Measurements from ENCODE around the gene KCNQ2.

Gene KCNQ2

DNA sequence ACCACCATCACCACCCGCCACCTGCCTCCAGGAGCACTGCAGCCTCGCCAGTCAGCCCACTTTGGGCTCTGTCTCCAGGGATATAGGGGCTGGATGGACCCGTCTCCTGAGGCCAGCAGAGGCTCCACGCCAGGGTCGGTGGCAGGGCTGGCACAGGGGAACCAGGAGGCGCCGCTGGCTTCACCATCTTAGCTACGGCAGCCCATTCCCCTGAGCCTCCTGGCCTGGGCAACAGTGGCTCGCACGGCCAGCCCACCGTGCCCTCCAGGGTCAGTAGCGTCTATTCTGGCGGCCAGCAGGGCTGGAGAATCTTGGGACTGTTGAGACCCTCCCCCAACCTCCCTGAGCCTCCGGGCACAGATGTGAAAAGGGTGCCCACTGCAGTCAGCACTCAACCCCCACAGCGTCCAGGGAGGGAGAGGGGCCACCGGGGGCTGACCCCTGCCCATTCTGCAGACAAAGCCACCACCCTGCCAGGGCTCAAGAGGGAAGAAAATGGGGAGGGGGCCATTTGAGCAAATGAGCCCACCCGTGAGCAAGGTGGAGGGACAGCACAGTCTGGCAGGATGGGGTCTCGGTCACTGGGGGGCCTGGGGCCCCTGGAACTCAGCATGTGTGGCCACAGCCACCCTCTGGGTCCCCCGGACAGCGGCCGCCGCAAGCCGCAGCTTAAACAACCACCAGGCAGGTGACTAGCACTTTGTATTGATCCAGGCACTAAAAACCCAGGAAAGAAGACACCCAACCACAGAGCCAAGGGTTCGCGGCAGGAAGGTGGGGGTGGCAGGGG lies 28.7 kb downstream of the KCNQ2 start:
- in situ Hi-C loops (cut with MboI; ENCODE audit: low pct_unique_long_range_greater_than_20kb, low sequenced_read_pairs): no loop called here
- no peak for DNase-seq

DNA sequence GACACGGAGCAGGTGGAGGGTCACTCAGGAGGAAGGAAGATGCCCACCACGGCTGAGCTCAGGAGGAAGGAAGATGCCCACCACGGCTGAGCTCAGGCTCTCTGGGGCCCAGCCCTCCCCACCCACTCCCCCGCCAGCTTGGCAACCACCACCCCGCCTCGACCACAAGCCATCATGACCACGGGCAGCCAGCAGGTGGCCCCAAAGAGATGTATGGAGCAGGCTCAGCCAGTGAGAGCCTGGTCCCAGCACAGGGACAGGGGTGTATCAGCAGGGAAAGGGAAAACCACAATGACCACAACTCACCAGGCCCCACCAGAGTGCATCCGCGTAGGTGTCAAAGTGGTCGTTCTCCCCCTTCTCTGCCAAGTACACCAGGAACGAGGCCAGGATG lies 30.4 kb downstream of the KCNQ2 start:
- in situ Hi-C loops (cut with MboI; ENCODE audit: low pct_unique_long_range_greater_than_20kb, low sequenced_read_pairs): no loop called here
- DNase-seq: peak; percentile 80

DNA sequence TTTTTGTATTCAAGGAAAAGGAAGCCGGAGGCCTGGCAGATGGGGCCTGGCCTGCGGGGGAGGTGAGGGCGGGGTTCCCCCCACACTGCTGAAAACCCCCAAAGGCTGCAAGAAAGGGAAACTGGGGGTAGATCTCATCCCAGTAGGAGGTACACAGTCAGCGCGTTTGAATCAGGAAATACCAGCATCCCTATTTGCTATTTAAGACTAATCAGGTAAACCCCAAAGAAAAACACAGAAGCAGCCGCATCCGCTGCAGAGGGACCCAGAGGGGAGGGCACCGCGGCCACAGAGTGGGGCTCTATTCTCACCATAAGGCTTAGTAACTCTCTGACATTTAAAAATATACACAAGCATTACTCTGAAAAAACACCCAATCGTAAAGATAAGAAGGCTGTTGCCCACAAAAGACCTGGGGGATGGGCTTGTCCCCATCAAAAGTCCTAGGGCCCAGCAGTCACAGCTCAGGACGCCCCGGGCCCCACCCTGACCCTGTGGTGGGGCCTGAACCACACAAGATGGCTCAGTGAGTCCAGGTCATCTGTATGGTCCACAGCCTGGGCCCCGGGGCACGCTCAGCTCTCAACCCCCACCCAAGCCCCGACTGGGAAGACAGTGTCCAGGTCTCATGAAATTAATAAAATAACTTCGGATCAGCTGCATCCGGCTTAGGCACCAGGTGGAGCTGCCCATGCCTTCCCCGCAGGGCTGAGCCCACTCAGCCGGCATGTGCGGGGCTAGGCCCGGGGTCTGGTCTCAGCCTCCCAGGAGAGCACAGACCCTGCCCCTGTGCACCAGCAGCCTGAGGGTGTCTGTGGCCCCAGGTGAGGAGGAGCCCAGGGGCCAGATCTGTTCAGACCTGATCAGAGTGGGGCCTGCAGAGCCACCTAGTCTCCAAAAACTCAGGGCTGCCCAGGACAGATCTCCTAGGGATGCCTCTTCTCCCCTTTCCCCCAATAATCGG lies 31.0 kb downstream of the KCNQ2 start:
- DNase-seq: peak; percentile 75
- in situ Hi-C loops (cut with MboI; ENCODE audit: low pct_unique_long_range_greater_than_20kb, low sequenced_read_pairs): no loop called here

DNA sequence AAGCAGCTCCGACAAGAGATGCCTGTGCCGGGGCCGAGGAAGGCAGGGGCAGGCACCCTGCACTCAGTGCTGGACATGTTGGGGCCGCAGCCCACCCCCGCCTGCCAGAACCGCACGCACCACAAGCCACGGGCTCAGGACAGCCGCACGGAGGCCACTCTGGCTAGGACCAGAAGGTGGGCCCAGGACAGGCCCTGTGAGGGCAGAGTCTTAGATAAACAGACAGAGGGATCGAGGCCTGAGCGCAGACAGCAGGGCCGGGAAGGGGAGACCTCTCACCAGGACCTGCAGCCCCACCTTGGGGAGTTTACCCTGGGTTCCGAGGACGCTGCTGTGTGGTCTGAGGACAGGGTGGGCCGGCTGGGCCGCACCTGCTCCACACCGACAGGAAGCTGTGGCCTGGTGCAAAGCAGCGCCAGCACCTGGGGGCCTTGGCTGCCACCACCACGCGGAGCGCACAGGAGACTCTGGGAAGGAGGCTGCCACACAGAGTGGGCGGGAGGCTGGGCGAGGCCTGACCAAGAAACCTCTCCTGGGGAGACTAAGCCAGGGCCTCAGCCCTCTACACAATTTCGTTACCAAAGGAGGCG lies 32.0 kb downstream of the KCNQ2 start:
- DNase-seq: no peak
- in situ Hi-C loops (cut with MboI; ENCODE audit: low pct_unique_long_range_greater_than_20kb, low sequenced_read_pairs): no loop called here

DNA sequence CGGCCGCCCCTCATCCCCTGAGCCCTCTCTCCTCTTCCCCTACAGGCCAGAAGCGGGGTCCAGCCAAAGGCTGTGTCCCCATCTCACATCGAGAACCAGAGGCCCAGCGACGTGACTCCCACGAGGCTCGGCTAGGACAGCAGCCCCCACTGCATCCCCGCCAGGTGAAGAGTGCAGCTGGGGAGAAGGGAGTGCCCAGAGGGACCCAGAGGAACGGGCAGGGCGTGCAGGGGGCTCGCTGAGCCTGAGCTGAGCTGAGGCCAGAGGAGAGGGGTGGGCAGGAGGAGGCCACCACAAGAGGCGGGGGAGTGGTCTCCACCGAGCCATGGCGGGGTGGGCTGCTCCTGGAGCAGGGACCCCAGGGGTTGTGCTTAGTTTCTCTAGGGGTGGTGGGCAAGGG lies 32.6 kb downstream of the KCNQ2 start:
- DNase-seq: no peak
- in situ Hi-C loops (cut with MboI; ENCODE audit: low pct_unique_long_range_greater_than_20kb, low sequenced_read_pairs): no loop called here

DNA sequence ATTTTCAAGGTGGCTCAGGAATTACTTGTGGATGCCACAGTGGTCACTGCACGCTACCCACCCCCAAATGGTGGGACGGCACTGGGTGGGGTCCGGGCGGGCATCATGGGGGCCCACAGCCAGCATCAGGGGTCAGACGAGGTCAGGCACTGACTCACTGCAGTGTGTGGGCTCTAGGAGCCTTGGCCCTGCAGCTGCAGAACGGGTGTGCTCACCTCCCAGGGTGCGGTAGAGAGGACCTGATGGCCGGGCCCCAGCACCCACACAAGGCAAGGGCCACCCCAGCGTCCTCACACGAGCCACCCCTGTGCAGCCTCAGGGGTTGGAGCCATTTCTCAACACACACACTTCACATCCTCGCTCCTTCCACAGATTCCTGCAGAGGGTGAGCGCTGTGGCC lies 34.3 kb downstream of the KCNQ2 start:
- DNase-seq: no peak
- in situ Hi-C loops (cut with MboI; ENCODE audit: low pct_unique_long_range_greater_than_20kb, low sequenced_read_pairs): no loop called here

DNA sequence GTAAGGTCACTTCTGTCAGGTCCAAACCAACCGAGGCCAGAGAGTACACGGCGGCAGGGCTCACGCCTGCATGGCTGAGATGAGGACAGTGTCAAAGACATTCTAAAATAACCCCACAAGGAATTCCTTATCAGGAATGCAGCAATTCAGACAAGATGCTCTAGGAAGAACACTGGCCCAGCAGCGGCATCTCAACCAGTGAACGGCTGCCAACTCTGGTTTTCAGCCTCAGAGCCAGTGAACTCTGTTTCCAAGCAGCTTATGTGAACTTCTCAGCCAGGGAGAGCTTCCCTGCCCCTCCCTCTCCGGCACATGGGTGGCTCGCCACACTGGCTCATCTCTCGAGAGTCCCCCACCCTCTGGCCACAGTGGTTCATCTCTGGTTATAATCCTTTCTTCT lies 36.9 kb downstream of the KCNQ2 start:
- DNase-seq: no peak
- in situ Hi-C loops (cut with MboI; ENCODE audit: low pct_unique_long_range_greater_than_20kb, low sequenced_read_pairs): no loop called here

DNA sequence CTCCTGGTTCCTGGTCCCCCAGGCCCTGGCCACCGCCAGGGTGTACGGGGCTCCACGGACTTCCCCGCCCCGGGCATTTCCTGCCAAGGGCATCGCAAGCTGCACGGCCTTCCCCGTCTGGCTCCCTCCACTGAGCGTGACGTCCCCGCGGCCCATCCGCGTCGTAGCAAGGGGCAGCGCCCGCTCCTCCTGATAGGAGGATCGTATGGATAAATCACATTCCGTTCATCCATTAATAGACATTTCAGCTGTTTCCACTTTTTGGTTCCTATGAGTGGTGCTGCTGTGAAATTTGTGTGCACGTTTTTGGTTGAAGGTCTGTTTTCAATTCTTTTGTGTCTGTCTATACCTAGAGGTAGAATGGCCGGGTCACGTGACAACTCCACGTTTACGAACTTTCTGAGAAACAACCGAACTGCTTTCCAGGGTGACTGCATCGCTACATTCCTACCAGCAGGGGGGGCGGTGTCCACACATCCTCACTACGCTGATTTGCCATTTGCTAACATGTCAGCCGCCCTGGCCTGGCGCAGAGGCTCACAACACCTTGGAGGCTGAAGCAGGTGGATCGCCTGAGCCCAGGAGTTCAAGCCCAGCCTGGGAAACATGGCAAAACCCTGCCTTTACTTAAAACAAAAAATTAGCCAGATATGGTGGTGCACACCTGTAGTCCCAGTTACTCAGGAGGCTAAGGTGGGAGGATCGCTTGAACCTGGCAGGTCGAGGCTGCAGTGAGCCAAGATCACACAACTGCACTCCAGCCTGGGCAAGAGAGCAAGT lies 37.7 kb downstream of the KCNQ2 start:
- peak; percentile 92 for DNase-seq
- in situ Hi-C loops (cut with MboI; ENCODE audit: low pct_unique_long_range_greater_than_20kb, low sequenced_read_pairs): no loop called here

DNA sequence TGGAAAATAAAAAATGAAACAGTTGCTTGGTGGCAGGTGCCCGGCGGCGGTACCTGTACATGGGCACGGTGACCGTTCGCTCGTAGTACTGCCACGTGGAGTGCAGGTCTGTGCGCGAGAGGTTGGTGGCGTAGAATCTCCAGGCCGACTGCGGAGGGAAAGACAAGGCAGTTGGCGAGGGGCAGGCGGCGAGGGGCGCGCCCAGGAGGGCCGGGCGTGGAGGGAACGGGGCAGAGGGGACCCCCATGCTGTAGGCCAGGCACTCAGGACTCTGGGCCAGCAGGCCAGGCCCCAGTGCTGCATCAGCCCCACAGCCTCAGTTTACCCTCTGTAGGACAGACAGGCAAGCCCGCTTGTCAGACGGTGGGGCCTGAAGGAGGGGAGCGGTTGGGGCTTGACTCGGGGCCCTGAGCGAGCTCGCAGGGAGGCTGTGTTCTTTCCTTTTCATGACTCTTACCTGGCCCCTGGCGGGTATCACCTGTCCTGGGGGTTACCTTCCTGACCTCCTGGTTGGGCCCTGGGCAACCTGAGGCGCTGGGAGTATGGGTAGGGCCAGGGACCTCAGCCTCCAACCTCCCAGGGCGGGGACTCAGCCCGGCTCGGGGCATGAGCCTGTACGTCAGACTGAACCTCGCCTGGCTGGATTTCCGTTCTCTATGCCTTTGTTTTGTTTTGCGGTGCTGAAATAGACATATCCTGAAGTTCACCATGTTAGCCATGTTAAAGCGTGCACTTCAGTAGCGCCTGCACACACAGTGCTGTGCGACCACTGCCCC lies 38.5 kb downstream of the KCNQ2 start:
- DNase-seq: no peak
- in situ Hi-C loops (cut with MboI; ENCODE audit: low pct_unique_long_range_greater_than_20kb, low sequenced_read_pairs): no loop called here

DNA sequence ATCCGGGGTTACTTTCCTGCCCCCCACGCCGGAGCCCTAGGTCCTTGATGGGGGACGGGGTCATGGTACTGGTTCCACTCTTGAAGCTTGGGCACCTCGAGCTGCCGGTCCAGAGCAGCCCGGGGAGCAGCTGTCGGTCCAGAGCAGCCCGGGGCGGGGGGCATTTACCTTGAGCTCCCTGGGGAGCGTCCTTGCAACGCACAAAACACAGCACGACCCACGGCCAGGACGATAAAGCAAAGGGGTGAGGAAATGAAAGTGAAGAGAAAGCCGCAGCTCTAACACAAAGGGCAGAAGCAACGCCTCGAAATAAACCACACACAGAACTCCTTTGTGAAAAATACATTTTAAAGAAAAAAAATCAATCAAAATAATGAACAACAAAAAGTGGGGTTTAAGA lies 39.1 kb downstream of the KCNQ2 start:
- in situ Hi-C loops (cut with MboI; ENCODE audit: low pct_unique_long_range_greater_than_20kb, low sequenced_read_pairs): no loop called here
- DNase-seq: no peak

DNA sequence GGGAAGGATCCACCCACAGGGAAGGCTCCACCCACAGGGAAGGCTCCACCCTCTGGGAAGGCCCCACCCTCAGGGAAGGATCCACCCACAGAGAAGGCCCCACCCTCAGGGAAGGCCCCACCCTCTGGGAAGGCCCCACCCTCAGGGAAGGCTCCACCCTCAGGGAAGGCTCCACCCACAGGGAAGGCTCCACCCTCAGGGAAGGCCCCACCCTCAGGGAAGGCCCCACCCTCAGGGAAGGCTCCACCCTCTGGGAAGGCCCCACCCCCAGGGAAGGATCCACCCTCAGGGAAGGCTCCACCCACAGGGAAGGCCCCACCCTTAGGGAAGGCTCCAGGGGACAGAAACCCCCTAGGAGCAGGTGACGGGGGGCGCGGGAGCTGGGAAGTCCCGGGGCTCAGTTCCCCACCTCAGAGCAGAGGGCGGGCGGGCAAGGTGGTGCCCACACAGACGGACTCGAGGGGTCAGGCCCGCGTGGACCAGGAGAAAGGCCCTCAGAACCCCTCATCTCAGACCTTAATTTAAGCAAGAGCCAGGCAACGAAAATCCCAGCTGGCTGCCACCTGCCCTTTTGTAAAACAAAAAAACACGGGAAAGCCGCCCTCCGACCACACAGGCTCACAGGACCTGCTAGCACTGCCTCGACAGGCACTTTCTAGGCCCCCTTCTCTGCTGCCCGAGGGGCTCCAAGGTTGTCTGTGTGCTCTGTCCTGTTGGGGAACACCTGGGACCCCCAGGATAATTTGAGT lies 39.7 kb downstream of the KCNQ2 start:
- in situ Hi-C loops (cut with MboI; ENCODE audit: low pct_unique_long_range_greater_than_20kb, low sequenced_read_pairs): no loop called here
- DNase-seq: no peak

DNA sequence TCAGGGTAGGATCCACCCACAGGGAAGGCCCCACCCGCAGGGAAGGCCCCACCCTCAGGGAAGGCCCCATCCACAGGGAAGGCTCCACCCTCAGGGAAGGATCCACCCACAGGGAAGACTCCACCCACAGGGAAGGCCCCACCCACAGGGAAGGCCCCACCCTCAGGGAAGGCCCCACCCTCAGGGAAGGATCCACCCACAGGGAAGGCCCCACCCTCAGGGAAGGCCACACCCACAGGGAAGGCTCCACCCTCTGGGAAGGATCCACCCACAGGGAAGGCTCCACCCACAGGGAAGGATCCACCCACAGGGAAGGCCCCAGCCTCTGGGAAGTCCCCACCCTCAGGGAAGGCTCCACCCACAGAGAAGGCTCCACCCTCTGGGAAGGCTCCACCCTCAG lies 40.5 kb downstream of the KCNQ2 start:
- no peak for DNase-seq
- in situ Hi-C loops (cut with MboI; ENCODE audit: low pct_unique_long_range_greater_than_20kb, low sequenced_read_pairs): no loop called here

DNA sequence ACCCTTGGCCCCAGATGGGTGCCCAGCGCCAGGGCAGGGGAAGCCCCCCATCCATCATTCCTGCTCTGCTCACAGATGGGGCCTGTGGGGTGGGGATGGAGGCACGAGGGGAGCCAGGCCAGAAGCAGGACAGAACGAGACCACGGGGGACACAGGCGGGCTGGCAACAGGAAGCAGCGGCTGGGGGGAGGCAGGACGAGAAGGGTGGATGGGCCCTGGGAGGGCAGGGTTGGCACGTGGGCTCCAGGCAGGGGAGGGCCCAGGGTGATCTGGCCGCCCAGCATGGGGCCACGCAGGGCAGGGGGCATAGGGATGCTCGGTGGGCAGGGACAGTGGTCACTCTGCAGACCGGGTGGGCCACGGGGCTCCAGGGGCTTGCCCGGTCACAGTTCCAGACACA lies 41.6 kb downstream of the KCNQ2 start:
- DNase-seq: no peak
- in situ Hi-C loops (cut with MboI; ENCODE audit: low pct_unique_long_range_greater_than_20kb, low sequenced_read_pairs): no loop called here

DNA sequence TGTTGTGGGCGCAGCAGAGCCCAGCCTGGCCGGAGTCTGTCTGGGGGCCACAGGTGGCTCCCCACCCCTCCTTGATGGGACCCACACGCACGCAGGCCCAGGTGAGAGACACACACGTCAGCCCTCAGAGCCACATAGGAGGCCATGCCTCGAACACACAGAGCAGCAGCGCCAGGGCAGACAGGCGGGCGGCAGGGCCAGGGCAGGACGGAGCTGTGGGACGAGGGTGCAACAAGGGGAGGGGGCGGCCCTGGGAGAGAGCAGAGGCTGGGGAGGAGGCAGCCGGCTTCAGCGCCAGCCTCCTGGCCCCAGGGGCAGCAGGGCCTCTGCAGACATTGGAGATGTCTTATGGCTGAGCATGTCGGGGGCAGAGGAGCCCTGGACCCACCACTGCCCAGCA lies 42.5 kb downstream of the KCNQ2 start:
- DNase-seq: no peak
- in situ Hi-C loops (cut with MboI; ENCODE audit: low pct_unique_long_range_greater_than_20kb, low sequenced_read_pairs): no loop called here

DNA sequence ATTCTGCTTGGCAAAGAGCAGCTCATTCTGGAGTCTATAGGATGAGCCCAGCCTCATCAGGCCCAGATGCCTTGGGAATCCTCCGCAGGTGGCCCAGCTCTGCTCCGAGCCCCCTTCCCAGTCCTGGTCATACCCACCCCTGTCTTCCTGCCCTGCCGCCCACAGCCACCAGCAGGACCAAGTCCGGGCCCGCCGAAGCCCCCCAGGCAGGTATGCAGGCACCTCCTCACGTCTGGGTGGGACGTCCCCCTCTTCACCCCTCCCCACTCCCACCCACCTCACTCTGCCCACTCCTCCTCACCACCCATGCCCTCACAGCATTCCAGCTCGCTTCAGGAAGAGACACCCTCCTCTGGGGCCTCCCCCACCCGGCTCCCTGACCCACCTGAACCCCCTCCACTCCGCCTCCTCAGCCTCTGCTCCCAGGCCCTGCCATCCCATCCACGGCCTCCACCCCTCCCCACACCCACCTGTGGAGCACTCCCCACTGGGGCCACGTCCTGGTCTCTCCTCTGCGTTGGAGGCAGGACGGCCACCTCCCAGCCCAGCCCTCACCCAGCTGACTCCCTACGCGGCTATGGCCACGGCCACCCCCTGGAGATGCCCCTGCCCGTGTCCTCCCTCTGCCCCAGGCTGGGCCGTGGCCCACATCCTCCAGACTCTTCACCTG lies 43.4 kb downstream of the KCNQ2 start:
- DNase-seq: no peak
- in situ Hi-C loops (cut with MboI; ENCODE audit: low pct_unique_long_range_greater_than_20kb, low sequenced_read_pairs): no loop called here

DNA sequence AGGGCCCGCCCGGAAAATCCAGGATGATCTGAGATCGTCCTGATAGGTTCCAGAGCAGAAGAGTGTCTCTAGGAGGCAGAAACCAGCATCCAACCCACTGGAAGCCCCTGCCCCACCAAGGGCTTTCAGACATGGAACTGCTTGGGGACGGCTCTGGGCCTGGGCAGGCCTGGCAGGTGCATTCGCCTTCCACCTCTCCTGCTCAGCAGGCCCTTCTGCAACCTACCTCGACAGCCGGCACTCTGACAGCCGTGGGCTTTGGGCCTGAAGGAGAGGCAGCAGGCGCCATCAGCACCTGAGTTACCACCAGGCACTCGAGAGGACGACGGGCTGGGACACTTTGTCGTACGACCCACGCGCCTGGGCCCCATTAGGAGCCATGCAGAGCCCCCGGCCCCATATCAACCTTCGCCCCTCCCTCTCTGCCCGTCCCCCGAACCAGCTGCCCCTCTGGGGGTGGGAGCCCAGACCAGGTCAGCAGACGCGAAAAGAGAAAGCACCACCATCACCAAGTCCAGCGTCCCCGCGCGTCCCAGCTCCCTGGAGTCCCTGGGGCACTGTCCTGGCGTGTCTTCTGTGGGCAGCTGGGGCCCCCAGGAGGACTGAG lies 44.6 kb downstream of the KCNQ2 start:
- DNase-seq: no peak
- in situ Hi-C loops (cut with MboI; ENCODE audit: low pct_unique_long_range_greater_than_20kb, low sequenced_read_pairs): no loop called here

DNA sequence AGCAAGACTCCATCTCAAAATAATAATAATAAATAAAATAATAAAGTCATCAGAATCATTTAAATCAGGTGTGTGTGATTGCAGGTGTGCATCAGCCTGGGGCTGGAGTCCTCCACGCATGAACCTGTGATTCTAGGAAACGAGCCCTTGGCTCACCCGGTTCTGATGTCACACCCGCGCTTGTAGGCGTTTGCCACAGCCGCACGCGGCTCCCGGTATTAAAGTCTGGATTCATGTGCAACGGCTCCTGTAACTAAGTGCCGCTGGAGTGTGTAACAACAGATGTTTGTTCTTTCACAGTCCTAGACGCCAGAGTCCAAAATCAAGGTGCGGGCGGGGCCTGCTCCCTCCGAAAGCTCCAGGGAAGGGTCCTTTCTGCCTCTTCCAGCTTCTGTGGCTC lies 45.2 kb downstream of the KCNQ2 start:
- in situ Hi-C loops (cut with MboI; ENCODE audit: low pct_unique_long_range_greater_than_20kb, low sequenced_read_pairs): no loop called here
- no peak for DNase-seq

All from KBM-7 (cell line).